T follicular helper cell (primary cell): ENCODE data around the gene RELCH.

Experiments
- DNase-seq: peaks from one replicate; pipeline ENCODE4 v3.0.0-alpha.2; 2020; ENCODE audit warnings: low read depth

RELCH gene

GRCh38 chr18:62250475-62250874, 63.4 kb downstream of the RELCH start:
- DNase-seq, result no peak

GRCh38 chr18:62258093-62258492, 71.0 kb downstream of the RELCH start:
- no peak for DNase-seq

GRCh38 chr18:62258616-62259015, 71.6 kb downstream of the RELCH start:
- no peak for DNase-seq

- no peak for DNase-seq
Measured at GRCh38 chr18:62262061-62262460, 75.0 kb downstream of the RELCH start.

GRCh38 chr18:62264984-62265383, 77.9 kb downstream of the RELCH start:
- no peak for DNase-seq

- no peak for DNase-seq
Measured at GRCh38 chr18:62277045-62277444, 90.0 kb downstream of the RELCH start.

- DNase-seq, result no peak
Measured at GRCh38 chr18:62279561-62279960, 92.5 kb downstream of the RELCH start.

GRCh38 chr18:62280058-62280457, 93.0 kb downstream of the RELCH start:
- no peak for DNase-seq

GRCh38 chr18:62280786-62281185, 93.7 kb downstream of the RELCH start:
- DNase-seq, result no peak

- no peak for DNase-seq
Measured at GRCh38 chr18:62281684-62282083, 94.6 kb downstream of the RELCH start.

- no peak for DNase-seq
Measured at GRCh38 chr18:62282188-62282629, 95.2 kb downstream of the RELCH start.

GRCh38 chr18:62284637-62285036, 97.6 kb downstream of the RELCH start:
- DNase-seq, result no peak

- DNase-seq, result no peak
Measured at GRCh38 chr18:62285281-62285680, 98.2 kb downstream of the RELCH start.

- DNase-seq, result no peak
Measured at GRCh38 chr18:62287781-62288664, 101.0 kb downstream of the RELCH start.

- no peak for DNase-seq
Measured at GRCh38 chr18:62288665-62289008, 101.6 kb downstream of the RELCH start.

- no peak for DNase-seq
Measured at GRCh38 chr18:62289047-62289446, 102.0 kb downstream of the RELCH start.

- no peak for DNase-seq
Measured at GRCh38 chr18:62294073-62294472, 107.0 kb downstream of the RELCH start.

- no peak for DNase-seq
Measured at GRCh38 chr18:62300359-62300963, 113.4 kb downstream of the RELCH start.

GRCh38 chr18:62301322-62301721, 114.3 kb downstream of the RELCH start:
- no peak for DNase-seq

GRCh38 chr18:62312851-62313250, 125.8 kb downstream of the RELCH start:
- no peak for DNase-seq

GRCh38 chr18:62318228-62319180, 131.4 kb downstream of the RELCH start:
- no peak for DNase-seq

GRCh38 chr18:62321201-62321600, 134.1 kb downstream of the RELCH start:
- DNase-seq, result no peak
